ENCODE results near the gene TMEM179.

- TF ChIP-seq CTCF (IDR thresholded peaks at IDR 0.05) (no peak), POLR2A (IDR thresholded peaks at IDR 0.05) (no peak)
These were observed 9.4 kb downstream of the TMEM179 start for GRCh38 chr14:104595116-104595675.

Measured in lower leg skin (tissue), 3 donors.